DND-41 (cell line): ENCODE data around the gene CCDC85A.

Experiments
- EZH2 ChIP-seq: IDR thresholded peaks from 3 replicates; pipeline ENCODE4 v1.6.1; 2012; ENCODE audit warnings: borderline replicate concordance, low read depth, mild to moderate bottlenecking, moderate library complexity, low read length, inconsistent platforms; ENCODE audit not compliant: severe bottlenecking
- TF ChIP-seq, protein P1 (sequence below): IDR thresholded peaks from 2 replicates; pipeline ENCODE4 v1.5.1; 2012; ENCODE audit warnings: borderline replicate concordance, low read length, moderate library complexity, mild to moderate bottlenecking; ENCODE audit not compliant: poor library complexity, severe bottlenecking; ENCODE audit errors: extremely low read depth

DNA sequence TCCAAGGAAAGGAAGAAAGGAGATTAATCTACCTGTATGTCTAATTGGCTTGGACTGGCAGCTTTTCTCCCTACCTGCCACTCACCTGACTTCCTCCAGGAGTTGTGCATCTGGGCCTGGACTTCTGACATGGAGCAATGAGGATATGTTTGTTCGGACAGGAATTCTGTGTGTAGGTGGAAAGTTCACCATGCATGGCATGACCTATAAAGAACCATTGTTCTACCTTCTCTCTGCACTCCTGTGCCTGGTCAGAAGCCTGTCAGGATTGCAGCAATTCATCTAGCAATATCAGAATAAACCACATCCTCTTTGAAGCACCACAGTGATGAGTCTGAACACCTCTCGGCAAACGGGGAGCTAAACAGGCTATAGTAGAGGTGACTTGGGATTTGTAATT, 20.8 kb downstream of the CCDC85A start:
- no peak for TF ChIP-seq EZH2
- TF ChIP-seq, protein P1, sequence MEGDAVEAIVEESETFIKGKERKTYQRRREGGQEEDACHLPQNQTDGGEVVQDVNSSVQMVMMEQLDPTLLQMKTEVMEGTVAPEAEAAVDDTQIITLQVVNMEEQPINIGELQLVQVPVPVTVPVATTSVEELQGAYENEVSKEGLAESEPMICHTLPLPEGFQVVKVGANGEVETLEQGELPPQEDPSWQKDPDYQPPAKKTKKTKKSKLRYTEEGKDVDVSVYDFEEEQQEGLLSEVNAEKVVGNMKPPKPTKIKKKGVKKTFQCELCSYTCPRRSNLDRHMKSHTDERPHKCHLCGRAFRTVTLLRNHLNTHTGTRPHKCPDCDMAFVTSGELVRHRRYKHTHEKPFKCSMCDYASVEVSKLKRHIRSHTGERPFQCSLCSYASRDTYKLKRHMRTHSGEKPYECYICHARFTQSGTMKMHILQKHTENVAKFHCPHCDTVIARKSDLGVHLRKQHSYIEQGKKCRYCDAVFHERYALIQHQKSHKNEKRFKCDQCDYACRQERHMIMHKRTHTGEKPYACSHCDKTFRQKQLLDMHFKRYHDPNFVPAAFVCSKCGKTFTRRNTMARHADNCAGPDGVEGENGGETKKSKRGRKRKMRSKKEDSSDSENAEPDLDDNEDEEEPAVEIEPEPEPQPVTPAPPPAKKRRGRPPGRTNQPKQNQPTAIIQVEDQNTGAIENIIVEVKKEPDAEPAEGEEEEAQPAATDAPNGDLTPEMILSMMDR = no peak
